Measurements from ENCODE around the gene GSTO1.

Gene GSTO1

GRCh38 chr10:104281694-104282093, 27.0 kb downstream of the GSTO1 start:
- no peak overlapping the region for H3K4me3 Mint-ChIP-seq
- H3K9me3 Mint-ChIP-seq = no peaks in the 10 kb centered on the region
- no peak overlapping the region for H3K27ac Mint-ChIP-seq
- no peaks in the 10 kb centered on the region for H3K36me3 Mint-ChIP-seq
- no peaks in the 10 kb centered on the region for H3K4me1 Mint-ChIP-seq
- H3K27me3 Mint-ChIP-seq = no peaks in the 10 kb centered on the region

- no peaks in the 10 kb centered on the region for H3K9me3 Mint-ChIP-seq
- no peaks in the 10 kb centered on the region for H3K36me3 Mint-ChIP-seq
- no peak overlapping the region for H3K4me3 Mint-ChIP-seq
- peaks cover 3% of the 10 kb centered on the region for H3K27me3 Mint-ChIP-seq
- no peak overlapping the region for H3K27ac Mint-ChIP-seq
- no peaks in the 10 kb centered on the region for H3K4me1 Mint-ChIP-seq
Observed at GRCh38 chr10:104284846-104285245, 30.2 kb downstream of the GSTO1 start.

GRCh38 chr10:104286939-104287338, 32.2 kb downstream of the GSTO1 start:
- Mint-ChIP-seq H3K4me3 (no peak overlapping the region), H3K4me1 (peaks cover 8% of the 10 kb centered on the region), H3K36me3 (no peaks in the 10 kb centered on the region), H3K27ac (no peak overlapping the region), H3K9me3 (no peaks in the 10 kb centered on the region), H3K27me3 (peaks cover 8% of the 10 kb centered on the region)

GRCh38 chr10:104288355-104288754, 33.7 kb downstream of the GSTO1 start:
- H3K36me3 Mint-ChIP-seq = no peaks in the 10 kb centered on the region
- no peak overlapping the region for H3K27ac Mint-ChIP-seq

GRCh38 chr10:104291439-104291951, 36.8 kb downstream of the GSTO1 start:
- Mint-ChIP-seq H3K4me3 (no peak overlapping the region), H3K27ac (no peak overlapping the region), H3K4me1 (peaks cover 12% of the 10 kb centered on the region), H3K36me3 (no peaks in the 10 kb centered on the region), H3K9me3 (no peaks in the 10 kb centered on the region), H3K27me3 (peaks cover 8% of the 10 kb centered on the region)

More at GRCh38 chr10:104288355-104288754, 33.7 kb downstream of the GSTO1 start:
- Mint-ChIP-seq H3K27me3 (peaks cover 8% of the 10 kb centered on the region), H3K9me3 (no peaks in the 10 kb centered on the region), H3K4me3 (no peak overlapping the region), H3K4me1 (peaks cover 12% of the 10 kb centered on the region)

GRCh38 chr10:104293011-104293410, 38.3 kb downstream of the GSTO1 start:
- peaks cover 12% of the 10 kb centered on the region for H3K4me1 Mint-ChIP-seq
- H3K27me3 Mint-ChIP-seq = peaks cover 8% of the 10 kb centered on the region
- no peaks in the 10 kb centered on the region for H3K36me3 Mint-ChIP-seq
- H3K4me3 Mint-ChIP-seq = no peak overlapping the region
- H3K9me3 Mint-ChIP-seq = no peaks in the 10 kb centered on the region
- H3K27ac Mint-ChIP-seq = no peak overlapping the region

- Mint-ChIP-seq H3K4me1 (peaks cover 12% of the 10 kb centered on the region), H3K36me3 (no peaks in the 10 kb centered on the region), H3K27me3 (peaks cover 8% of the 10 kb centered on the region), H3K9me3 (no peaks in the 10 kb centered on the region), H3K27ac (no peak overlapping the region), H3K4me3 (no peak overlapping the region)
Observed at GRCh38 chr10:104293781-104294321, 39.2 kb downstream of the GSTO1 start.

- H3K27ac Mint-ChIP-seq = no peak overlapping the region
- no peak overlapping the region for H3K4me3 Mint-ChIP-seq
- no peaks in the 10 kb centered on the region for H3K9me3 Mint-ChIP-seq
- peaks cover 23% of the 10 kb centered on the region for H3K4me1 Mint-ChIP-seq
- no peaks in the 10 kb centered on the region for H3K27me3 Mint-ChIP-seq
- H3K36me3 Mint-ChIP-seq = no peaks in the 10 kb centered on the region
Observed at GRCh38 chr10:104296687-104297436, 42.2 kb downstream of the GSTO1 start.

- Mint-ChIP-seq H3K9me3 (no peaks in the 10 kb centered on the region), H3K27ac (no peak overlapping the region), H3K27me3 (no peaks in the 10 kb centered on the region), H3K4me3 (no peak overlapping the region), H3K4me1 (peaks cover 23% of the 10 kb centered on the region), H3K36me3 (no peaks in the 10 kb centered on the region)
Observed at GRCh38 chr10:104297697-104298660, 43.3 kb downstream of the GSTO1 start.

- Mint-ChIP-seq H3K27ac (no peak overlapping the region), H3K27me3 (no peaks in the 10 kb centered on the region), H3K4me3 (no peak overlapping the region), H3K9me3 (no peaks in the 10 kb centered on the region), H3K36me3 (peaks cover 2% of the 10 kb centered on the region), H3K4me1 (peaks cover 32% of the 10 kb centered on the region)
Observed at GRCh38 chr10:104299031-104299904, 44.6 kb downstream of the GSTO1 start.

GRCh38 chr10:104300002-104300735, 45.5 kb downstream of the GSTO1 start:
- no peak overlapping the region for H3K27ac Mint-ChIP-seq
- H3K27me3 Mint-ChIP-seq = no peaks in the 10 kb centered on the region
- no peak overlapping the region for H3K4me3 Mint-ChIP-seq
- H3K9me3 Mint-ChIP-seq = no peaks in the 10 kb centered on the region
- H3K36me3 Mint-ChIP-seq = peaks cover 2% of the 10 kb centered on the region
- H3K4me1 Mint-ChIP-seq = peaks cover 41% of the 10 kb centered on the region

- Mint-ChIP-seq H3K4me3 (peak overlapping the region; percentile 63), H3K27me3 (no peaks in the 10 kb centered on the region), H3K9me3 (no peaks in the 10 kb centered on the region), H3K4me1 (peaks cover 46% of the 10 kb centered on the region), H3K27ac (peak overlapping the region; percentile 90), H3K36me3 (peaks cover 2% of the 10 kb centered on the region)
Observed at GRCh38 chr10:104300736-104301292, 46.1 kb downstream of the GSTO1 start.

- peaks cover 2% of the 10 kb centered on the region for H3K36me3 Mint-ChIP-seq
- no peak overlapping the region for H3K4me3 Mint-ChIP-seq
- peak overlapping the region; percentile 64 for H3K27ac Mint-ChIP-seq
- peaks cover 59% of the 10 kb centered on the region for H3K4me1 Mint-ChIP-seq
- no peaks in the 10 kb centered on the region for H3K9me3 Mint-ChIP-seq
- no peaks in the 10 kb centered on the region for H3K27me3 Mint-ChIP-seq
Observed at GRCh38 chr10:104301907-104302690, 47.4 kb downstream of the GSTO1 start.
